ENCODE measurements around the gene ACYP1. TPM values are rescaled to one million over a fixed set of nuclear protein-coding genes. Genes with fewer than 3 reads are reported as not detected.

The ACYP1 gene
- total and polyA plus RNA-seq, 9 of the 15 experiments (the other 6 are each of a cell fraction or from before 2014, with no cell fraction given), result 19.9 to 113 (median 52.3) TPM

GRCh38 chr14:75069121-75069810 is 5.4 kb upstream of the ACYP1 start, which contains the start of gene ZC2HC1C (continued):
- no peak for TF ChIP-seq ZBTB43 (CRISPR knock-in tag; IDR thresholded peaks at IDR 0.05)
- TF ChIP-seq MAX (CRISPR knock-in tag; IDR thresholded peaks at IDR 0.05), result peak; percentile 93
- TF ChIP-seq DNMT1 (IDR thresholded peaks at IDR 0.05), result no peak
- TF ChIP-seq ZZZ3 (IDR thresholded peaks at IDR 0.05), result no peak
- TF ChIP-seq CUX1 (CRISPR knock-in tag; IDR thresholded peaks at IDR 0.05), result no peak
- no peak for TF ChIP-seq SMAD3 (CRISPR knock-in tag; conservative IDR thresholded peaks at IDR 0.05)
- TF ChIP-seq CBX8 (IDR thresholded peaks at IDR 0.05; ENCODE audit: borderline replicate concordance, extremely low read depth, low read depth, low read length, poor library complexity, severe bottlenecking), result no peak
- TF ChIP-seq POLR2B (IDR thresholded peaks at IDR 0.05; ENCODE audit: low read depth, partially characterized antibody), result peak; percentile 36
- no peak for TF ChIP-seq ARID1B (IDR thresholded peaks at IDR 0.05)
- TF ChIP-seq NFRKB (IDR thresholded peaks at IDR 0.05; ENCODE audit: low read depth), result no peak
- no peak for TF ChIP-seq RUNX1 (IDR thresholded peaks at IDR 0.05; ENCODE audit: low read depth)
- TF ChIP-seq TFAP4 (CRISPR knock-in tag; IDR thresholded peaks at IDR 0.05; ENCODE audit: borderline replicate concordance), result peak; percentile 89
- TF ChIP-seq E2F3 (CRISPR knock-in tag; IDR thresholded peaks at IDR 0.05), result peak; percentile 85
- no peak for TF ChIP-seq TBP (optimal IDR thresholded peaks at IDR 0.05; ENCODE audit: low read depth, low read length)
- TF ChIP-seq JUND (IDR thresholded peaks at IDR 0.05; ENCODE audit: borderline replicate concordance, low read depth, low read length), result peak; percentile 20; the same call in 1 of the 2 replicates
- no peak for TF ChIP-seq JUND (tag; IDR thresholded peaks at IDR 0.05; ENCODE audit: borderline replicate concordance, low read depth, low read length)
- TF ChIP-seq ZEB2 (IDR thresholded peaks at IDR 0.05), result no peak; the same call in 1 of the 2 replicates
- TF ChIP-seq CBFA2T2 (conservative IDR thresholded peaks at IDR 0.05), result no peak
- no peak for TF ChIP-seq ZNF449 (CRISPR knock-in tag; IDR thresholded peaks at IDR 0.05)
- TF ChIP-seq SMAD1 (IDR thresholded peaks at IDR 0.05; ENCODE audit: low read depth, low read length, partially characterized antibody), result peak; percentile 57
